ENCODE data around the gene RAD51B.

DNA sequence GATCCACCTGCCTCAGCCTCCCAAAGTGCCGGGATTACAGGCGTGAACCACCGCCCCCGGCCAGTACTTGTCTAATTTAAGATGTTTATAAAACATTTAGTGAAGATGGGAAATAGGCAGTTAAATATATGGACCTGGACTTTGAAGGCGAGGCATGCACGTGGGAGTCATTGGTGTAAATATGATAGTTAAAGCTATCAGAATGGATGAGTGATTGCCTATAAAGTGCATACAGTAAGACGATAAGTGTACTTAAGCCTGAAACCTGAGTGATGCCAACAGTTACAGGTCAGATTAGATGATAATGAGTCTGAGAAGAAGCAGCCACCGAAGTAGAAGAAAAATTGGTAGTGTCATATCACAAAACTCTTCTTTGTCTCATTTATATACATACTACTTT is 11.5 kb downstream of the RAD51B start:
- TF ChIP-seq CTCF (IDR thresholded peaks at IDR 0.05) (no peak), POLR2A (IDR thresholded peaks at IDR 0.05) (no peak), EP300 (IDR thresholded peaks at IDR 0.05) (no peak)

Measured in ovary (tissue), 3 donors.